OCI-LY1 (cell line): Measurements from ENCODE around the gene MPZL1.
"Not testable (repeated sequence)": the region's sequence is repeated elsewhere in the genome, so short reads cannot be mapped to it uniquely, and the experiment has no call there.

Experiments
- H2AFZ ChIP-seq: fragments of 200-600 bp; sonication (generic), shearing (Covaris generic); 2 replicates; pipeline ENCODE4 v1.6.0; 2014; ENCODE audit warnings: antibody characterized with exemption, mild to moderate bottlenecking, low read length
- H3F3A ChIP-seq: fragments of 200-600 bp; sonication (generic), shearing (Covaris generic); 2 replicates; pipeline ENCODE4 v1.6.0; 2014; ENCODE audit warnings: mild to moderate bottlenecking, antibody characterized with exemption, low read length, moderate library complexity; ENCODE audit not compliant: insufficient read depth
- H3K27ac ChIP-seq: fragments of 200-600 bp; sonication (generic); 2 replicates; pipeline ENCODE4 v1.5.1; 2014; ENCODE audit warnings: low read length, mixed run types, mild to moderate bottlenecking, low read depth; ENCODE audit not compliant: poor library complexity, severe bottlenecking
- H3K27me3 ChIP-seq: fragments of 200-600 bp; sonication (generic); 2 replicates; pipeline ENCODE4 v1.6.0; 2014; ENCODE audit warnings: antibody characterized with exemption, mild to moderate bottlenecking, low read length, moderate library complexity; ENCODE audit not compliant: insufficient read depth
- H3K36me3 ChIP-seq: fragments of 200-600 bp; sonication (generic); 2 replicates; pipeline ENCODE4 v1.6.1; 2014; ENCODE audit warnings: mild to moderate bottlenecking, antibody characterized with exemption, low read length, moderate library complexity, mixed read lengths; ENCODE audit not compliant: insufficient read depth
- H3K4me1 ChIP-seq: fragments of 200-600 bp; sonication (generic); 2 replicates; pipeline ENCODE4 v1.5.1; 2014; ENCODE audit warnings: mild to moderate bottlenecking, low read length, moderate library complexity; ENCODE audit not compliant: insufficient read depth, severe bottlenecking
- H3K4me2 ChIP-seq: fragments of 200-600 bp; sonication (generic), shearing (Covaris generic); 2 replicates; pipeline ENCODE4 v1.6.1; 2014; ENCODE audit warnings: low read length
- H3K4me3 ChIP-seq: fragments of 200-600 bp; sonication (generic); 2 replicates; pipeline ENCODE4 v1.5.1; 2014; ENCODE audit warnings: low read length, low read depth, mild to moderate bottlenecking, mixed read lengths; ENCODE audit not compliant: poor library complexity, severe bottlenecking
- H3K79me2 ChIP-seq: fragments of 200-600 bp; shearing (Covaris generic); 2 replicates; pipeline ENCODE4 v1.6.1; 2016; ENCODE audit warnings: mixed run types, low read length, mixed read lengths; ENCODE audit not compliant: insufficient read depth
- H3K9ac ChIP-seq: fragments of 200-600 bp; sonication (generic), shearing (Covaris generic); 2 replicates; pipeline ENCODE4 v1.6.1; 2014; ENCODE audit warnings: mild to moderate bottlenecking, low read length, mixed read lengths
- H3K9me2 ChIP-seq: fragments of 200-600 bp; sonication (generic), shearing (Covaris generic); 2 replicates; pipeline ENCODE4 v1.6.1; 2014; ENCODE audit warnings: low read depth, mild to moderate bottlenecking, low read length, mixed read lengths
- H3K9me3 ChIP-seq: fragments of 200-600 bp; shearing (Covaris generic); 2 replicates; pipeline ENCODE4 v1.6.1; 2014; ENCODE audit warnings: low read length, mixed read lengths
- H4K20me1 ChIP-seq: fragments of 200-600 bp; sonication (generic), shearing (Covaris generic); 2 replicates; pipeline ENCODE4 v1.6.0; 2016; ENCODE audit warnings: mild to moderate bottlenecking, low read length; ENCODE audit not compliant: insufficient read depth
- CTCF ChIP-seq: fragments of 200-600 bp; sonication (generic), shearing (Covaris generic); IDR thresholded peaks from 2 replicates; pipeline ENCODE4 v1.5.1; 2017; ENCODE audit warnings: mild to moderate bottlenecking, antibody characterized with exemption, low read length, moderate library complexity, mixed read lengths
- EZH2 ChIP-seq: fragments of 200-600 bp; sonication (generic), shearing (Covaris generic); IDR thresholded peaks from 2 replicates; pipeline ENCODE4 v1.8.0; 2017; ENCODE audit warnings: borderline replicate concordance, mixed run types, mild to moderate bottlenecking, antibody characterized with exemption, low read length, moderate library complexity, mixed read lengths

The MPZL1 gene

GRCh38 chr1:167738158-167738557 lies 16.4 kb downstream of the MPZL1 start:
- TF ChIP-seq CTCF (no peak), EZH2 (no peak)
- Histone ChIP-seq H3K79me2 (no peaks in the 10 kb centered on the region; the same call in 1 of the 2 replicates), H4K20me1 (no peaks in the 10 kb centered on the region)

GRCh38 chr1:167739752-167740151 lies 18.0 kb downstream of the MPZL1 start:
- Histone ChIP-seq H3K9me2 (no peaks in the 10 kb centered on the region), H3F3A (no peaks in the 10 kb centered on the region), H3K36me3 (peaks cover 13% of the 10 kb centered on the region; the same call in 1 of the 2 replicates), H3K27me3 (no peaks in the 10 kb centered on the region), H3K4me1 (no peaks in the 10 kb centered on the region), H3K9me3 (no peaks in the 10 kb centered on the region), H3K27ac (no peak overlapping the region), H3K4me3 (no peak overlapping the region), H4K20me1 (no peaks in the 10 kb centered on the region), H3K79me2 (no peaks in the 10 kb centered on the region; the same call in 1 of the 2 replicates), H2AFZ (no peak overlapping the region), H3K4me2 (no peak overlapping the region), H3K9ac (no peak overlapping the region)
- TF ChIP-seq CTCF (no peak), EZH2 (no peak)

More at GRCh38 chr1:167738158-167738557, 16.4 kb downstream of the MPZL1 start:
- H3K9me3 ChIP-seq = no peaks in the 10 kb centered on the region
- no peaks in the 10 kb centered on the region for H3K9me2 ChIP-seq
- no peak overlapping the region for H3K27ac ChIP-seq
- no peaks in the 10 kb centered on the region for H3K4me1 ChIP-seq
- no peak overlapping the region for H3K9ac ChIP-seq
- H2AFZ ChIP-seq = no peak overlapping the region
- H3K27me3 ChIP-seq = no peaks in the 10 kb centered on the region
- H3K36me3 ChIP-seq = peaks cover 15% of the 10 kb centered on the region
- H3F3A ChIP-seq = no peaks in the 10 kb centered on the region
- no peak overlapping the region for H3K4me2 ChIP-seq
- no peak overlapping the region for H3K4me3 ChIP-seq

GRCh38 chr1:167741103-167741502 lies 19.3 kb downstream of the MPZL1 start:
- H3K9ac ChIP-seq, H4K20me1 ChIP-seq, H3K9me3 ChIP-seq, H3K79me2 ChIP-seq, H3K27me3 ChIP-seq, H3F3A ChIP-seq, H3K4me1 ChIP-seq, H3K4me2 ChIP-seq, H3K4me3 ChIP-seq, H3K27ac ChIP-seq, H2AFZ ChIP-seq, H3K9me2 ChIP-seq: not testable (repeated sequence)
- H3K36me3 ChIP-seq = peaks cover 13% of the 10 kb centered on the region; the same call in 1 of the 2 replicates

GRCh38 chr1:167742392-167743057 lies 20.7 kb downstream of the MPZL1 start:
- peaks cover 14% of the 10 kb centered on the region for H3K4me1 ChIP-seq
- H3K9me2 ChIP-seq, H3K4me2 ChIP-seq, H2AFZ ChIP-seq, H3K9me3 ChIP-seq, H3K27me3 ChIP-seq, H3K27ac ChIP-seq, H4K20me1 ChIP-seq, H3K79me2 ChIP-seq, H3F3A ChIP-seq, H3K4me3 ChIP-seq, H3K9ac ChIP-seq: not testable (repeated sequence)
- H3K36me3 ChIP-seq = peaks cover 13% of the 10 kb centered on the region; the same call in 1 of the 2 replicates
